Measurements from ENCODE around the gene ATP6V1G1.

The ATP6V1G1 gene

DNA sequence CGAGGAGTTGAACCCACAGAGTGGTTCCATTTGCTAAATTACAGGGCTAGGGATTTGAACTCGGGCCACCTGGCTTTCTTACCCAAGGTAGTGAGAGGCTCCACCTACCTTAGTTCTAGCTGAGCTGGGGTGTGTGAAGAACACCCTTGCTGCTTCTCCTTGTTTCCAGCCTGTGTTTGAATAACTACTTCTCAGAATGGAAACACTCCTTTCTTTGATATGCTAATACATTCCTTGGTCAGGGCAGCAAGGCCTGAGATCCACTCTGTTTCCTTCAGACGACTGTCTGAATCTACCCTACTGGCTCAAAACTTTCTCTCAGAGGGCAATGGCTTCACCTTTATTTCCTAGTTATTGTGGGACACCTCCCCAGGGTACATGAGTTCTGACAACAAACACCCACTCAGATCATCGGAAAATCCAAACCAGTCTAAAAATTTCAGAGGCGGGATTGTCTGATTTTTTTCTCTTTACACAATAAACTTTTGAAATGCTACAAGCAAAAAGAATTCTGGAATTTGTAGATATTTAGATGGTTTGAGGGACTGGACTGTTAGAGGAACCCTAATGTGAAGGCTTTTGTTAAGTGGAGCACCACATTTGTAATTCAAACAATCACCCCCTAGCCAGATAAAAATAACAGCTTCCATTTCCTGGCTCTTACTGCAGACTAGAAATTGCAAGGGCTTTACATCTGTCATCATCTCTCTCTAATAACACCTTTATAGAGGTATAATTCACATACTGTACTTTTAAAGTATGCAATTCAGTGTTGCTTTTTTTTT, 4.0 kb upstream of the ATP6V1G1 start:
- TF ChIP-seq ZBTB7A (IDR thresholded peaks at IDR 0.05; ENCODE audit: low read depth) (no peak), NFIC (IDR thresholded peaks at IDR 0.05) (no peak)

DNA sequence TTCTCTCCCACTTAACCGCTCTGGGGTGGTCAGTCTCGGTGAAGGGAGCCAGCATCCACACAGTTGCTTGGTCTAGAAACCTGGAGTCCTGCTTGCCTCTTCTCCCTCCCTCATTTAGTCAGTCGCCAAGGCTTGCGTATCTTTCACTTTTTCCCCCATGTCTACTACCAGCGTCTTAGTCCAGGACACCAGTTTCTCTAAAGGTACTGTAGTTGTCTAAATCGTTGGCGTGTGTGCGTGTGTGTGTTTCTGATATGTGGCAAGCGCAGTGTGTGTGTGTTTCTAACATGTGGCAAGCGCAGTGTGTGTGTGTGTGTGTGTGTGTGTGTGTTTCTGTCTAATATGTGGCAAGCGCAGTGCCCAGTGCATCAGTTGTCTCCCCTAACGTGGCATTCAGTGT, 641 bp downstream of the ATP6V1G1 start:
- TF ChIP-seq FOXM1 (IDR thresholded peaks at IDR 0.05; ENCODE audit: borderline replicate concordance, low read depth): no peak
- TF ChIP-seq EGR1 (IDR thresholded peaks at IDR 0.05): no peak
- TF ChIP-seq, protein P1, sequence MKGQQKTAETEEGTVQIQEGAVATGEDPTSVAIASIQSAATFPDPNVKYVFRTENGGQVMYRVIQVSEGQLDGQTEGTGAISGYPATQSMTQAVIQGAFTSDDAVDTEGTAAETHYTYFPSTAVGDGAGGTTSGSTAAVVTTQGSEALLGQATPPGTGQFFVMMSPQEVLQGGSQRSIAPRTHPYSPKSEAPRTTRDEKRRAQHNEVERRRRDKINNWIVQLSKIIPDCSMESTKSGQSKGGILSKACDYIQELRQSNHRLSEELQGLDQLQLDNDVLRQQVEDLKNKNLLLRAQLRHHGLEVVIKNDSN (IDR thresholded peaks at IDR 0.05): no peak
- no peak for TF ChIP-seq RAD21 (IDR thresholded peaks at IDR 0.05; ENCODE audit: low read depth)
- no peak for TF ChIP-seq EP300 (IDR thresholded peaks at IDR 0.05; ENCODE audit: borderline replicate concordance)

DNA sequence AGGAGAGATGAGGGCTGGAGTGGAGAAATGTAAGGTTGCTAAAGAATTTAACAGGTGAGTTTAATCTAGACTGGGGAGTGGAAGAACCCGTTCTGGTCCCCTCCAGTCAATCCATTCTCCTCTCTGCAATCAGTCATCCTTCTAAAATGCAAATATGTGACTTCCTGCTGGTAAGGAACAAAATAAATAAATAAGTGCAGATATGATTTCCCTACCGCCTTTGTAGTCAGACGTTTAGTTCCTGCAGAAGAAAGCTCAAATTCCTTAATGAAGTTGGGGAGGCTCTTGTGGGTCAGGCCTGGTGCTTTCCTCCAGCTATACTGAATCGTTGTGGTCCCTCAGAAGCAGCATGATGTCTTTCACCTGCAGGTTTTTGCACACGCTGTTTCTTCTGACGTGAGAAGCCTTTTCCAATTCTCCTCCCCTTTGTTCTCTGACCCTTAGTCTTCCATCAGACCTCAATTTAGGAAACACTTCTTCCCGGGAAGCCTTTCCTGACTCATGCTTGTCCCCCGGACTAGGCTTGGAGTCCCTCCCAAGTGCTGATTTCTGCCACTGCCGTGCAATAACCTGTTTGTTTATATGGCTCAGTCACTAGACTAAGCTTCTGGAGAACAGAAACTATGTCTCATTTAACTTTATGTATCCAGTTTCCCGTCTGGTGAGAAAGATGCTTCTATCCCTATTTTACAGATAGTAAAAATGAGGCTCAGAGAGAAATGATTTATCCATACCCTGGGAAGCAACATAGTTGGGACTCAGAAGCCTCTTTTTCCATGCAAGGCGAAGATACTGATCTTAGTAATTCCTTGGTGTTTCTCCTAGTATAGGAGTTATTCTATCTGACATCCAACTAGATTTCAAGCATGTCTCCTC, 1.3 kb downstream of the ATP6V1G1 start:
- TF ChIP-seq ZBTB7A (IDR thresholded peaks at IDR 0.05; ENCODE audit: low read depth): no peak
- no peak for TF ChIP-seq FOXM1 (IDR thresholded peaks at IDR 0.05; ENCODE audit: borderline replicate concordance, low read depth)
- TF ChIP-seq EGR1 (IDR thresholded peaks at IDR 0.05): no peak
- TF ChIP-seq, protein P2, sequence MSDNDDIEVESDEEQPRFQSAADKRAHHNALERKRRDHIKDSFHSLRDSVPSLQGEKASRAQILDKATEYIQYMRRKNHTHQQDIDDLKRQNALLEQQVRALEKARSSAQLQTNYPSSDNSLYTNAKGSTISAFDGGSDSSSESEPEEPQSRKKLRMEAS (IDR thresholded peaks at IDR 0.05): no peak
- TF ChIP-seq, protein P1 (IDR thresholded peaks at IDR 0.05): no peak
- no peak for TF ChIP-seq EP300 (IDR thresholded peaks at IDR 0.05; ENCODE audit: borderline replicate concordance)
- no peak for TF ChIP-seq TAF1 (IDR thresholded peaks at IDR 0.05; ENCODE audit: low read depth)
- TF ChIP-seq YY1 (IDR thresholded peaks at IDR 0.05; ENCODE audit: low read depth): no peak
- TF ChIP-seq NFIC (IDR thresholded peaks at IDR 0.05): no peak
- TF ChIP-seq, protein P3, sequence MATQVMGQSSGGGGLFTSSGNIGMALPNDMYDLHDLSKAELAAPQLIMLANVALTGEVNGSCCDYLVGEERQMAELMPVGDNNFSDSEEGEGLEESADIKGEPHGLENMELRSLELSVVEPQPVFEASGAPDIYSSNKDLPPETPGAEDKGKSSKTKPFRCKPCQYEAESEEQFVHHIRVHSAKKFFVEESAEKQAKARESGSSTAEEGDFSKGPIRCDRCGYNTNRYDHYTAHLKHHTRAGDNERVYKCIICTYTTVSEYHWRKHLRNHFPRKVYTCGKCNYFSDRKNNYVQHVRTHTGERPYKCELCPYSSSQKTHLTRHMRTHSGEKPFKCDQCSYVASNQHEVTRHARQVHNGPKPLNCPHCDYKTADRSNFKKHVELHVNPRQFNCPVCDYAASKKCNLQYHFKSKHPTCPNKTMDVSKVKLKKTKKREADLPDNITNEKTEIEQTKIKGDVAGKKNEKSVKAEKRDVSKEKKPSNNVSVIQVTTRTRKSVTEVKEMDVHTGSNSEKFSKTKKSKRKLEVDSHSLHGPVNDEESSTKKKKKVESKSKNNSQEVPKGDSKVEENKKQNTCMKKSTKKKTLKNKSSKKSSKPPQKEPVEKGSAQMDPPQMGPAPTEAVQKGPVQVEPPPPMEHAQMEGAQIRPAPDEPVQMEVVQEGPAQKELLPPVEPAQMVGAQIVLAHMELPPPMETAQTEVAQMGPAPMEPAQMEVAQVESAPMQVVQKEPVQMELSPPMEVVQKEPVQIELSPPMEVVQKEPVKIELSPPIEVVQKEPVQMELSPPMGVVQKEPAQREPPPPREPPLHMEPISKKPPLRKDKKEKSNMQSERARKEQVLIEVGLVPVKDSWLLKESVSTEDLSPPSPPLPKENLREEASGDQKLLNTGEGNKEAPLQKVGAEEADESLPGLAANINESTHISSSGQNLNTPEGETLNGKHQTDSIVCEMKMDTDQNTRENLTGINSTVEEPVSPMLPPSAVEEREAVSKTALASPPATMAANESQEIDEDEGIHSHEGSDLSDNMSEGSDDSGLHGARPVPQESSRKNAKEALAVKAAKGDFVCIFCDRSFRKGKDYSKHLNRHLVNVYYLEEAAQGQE (IDR thresholded peaks at IDR 0.05; ENCODE audit: low read depth): no peak
- TF ChIP-seq TEAD4 (IDR thresholded peaks at IDR 0.05): no peak
- no peak for TF ChIP-seq CREB1 (IDR thresholded peaks at IDR 0.05; ENCODE audit: low read depth)
- no peak for TF ChIP-seq RAD21 (IDR thresholded peaks at IDR 0.05; ENCODE audit: low read depth)
- TF ChIP-seq TCF12 (IDR thresholded peaks at IDR 0.05; ENCODE audit: low read depth): no peak
- no peak for TF ChIP-seq CEBPB (IDR thresholded peaks at IDR 0.05)

DNA sequence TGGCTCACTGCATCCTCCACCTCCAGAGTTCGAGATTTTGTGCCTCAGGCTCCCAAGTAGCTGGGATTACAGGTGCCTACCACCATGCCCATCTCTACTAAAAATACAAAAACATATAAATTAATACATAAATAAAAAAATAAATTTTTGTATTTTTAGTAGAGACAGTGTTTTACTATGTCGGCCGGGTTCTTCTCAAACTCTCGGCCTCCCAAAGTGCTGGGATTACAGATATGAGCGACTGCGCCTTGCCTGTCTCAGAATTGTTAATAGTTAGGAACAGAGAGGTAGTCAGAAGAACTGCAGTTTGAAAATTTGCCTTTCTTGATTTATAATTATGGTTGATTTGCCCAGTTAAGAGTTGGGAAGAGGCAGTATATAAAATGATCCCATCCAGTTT, 2.8 kb downstream of the ATP6V1G1 start:
- TF ChIP-seq, protein P2 (IDR thresholded peaks at IDR 0.05): no peak
- TF ChIP-seq CREB1 (IDR thresholded peaks at IDR 0.05; ENCODE audit: low read depth) (no peak), ZBTB7A (IDR thresholded peaks at IDR 0.05; ENCODE audit: low read depth) (no peak), YY1 (IDR thresholded peaks at IDR 0.05; ENCODE audit: low read depth) (no peak), TAF1 (IDR thresholded peaks at IDR 0.05; ENCODE audit: low read depth) (no peak), TEAD4 (IDR thresholded peaks at IDR 0.05) (no peak), CEBPB (IDR thresholded peaks at IDR 0.05) (no peak), NFIC (IDR thresholded peaks at IDR 0.05) (no peak), TCF12 (IDR thresholded peaks at IDR 0.05; ENCODE audit: low read depth) (no peak), EP300 (IDR thresholded peaks at IDR 0.05; ENCODE audit: borderline replicate concordance) (no peak), FOXM1 (IDR thresholded peaks at IDR 0.05; ENCODE audit: borderline replicate concordance, low read depth) (no peak), RAD21 (IDR thresholded peaks at IDR 0.05; ENCODE audit: low read depth) (no peak), EGR1 (IDR thresholded peaks at IDR 0.05) (no peak)
- TF ChIP-seq, protein P3 (IDR thresholded peaks at IDR 0.05; ENCODE audit: low read depth): no peak
- TF ChIP-seq, protein P1 (IDR thresholded peaks at IDR 0.05): no peak

DNA sequence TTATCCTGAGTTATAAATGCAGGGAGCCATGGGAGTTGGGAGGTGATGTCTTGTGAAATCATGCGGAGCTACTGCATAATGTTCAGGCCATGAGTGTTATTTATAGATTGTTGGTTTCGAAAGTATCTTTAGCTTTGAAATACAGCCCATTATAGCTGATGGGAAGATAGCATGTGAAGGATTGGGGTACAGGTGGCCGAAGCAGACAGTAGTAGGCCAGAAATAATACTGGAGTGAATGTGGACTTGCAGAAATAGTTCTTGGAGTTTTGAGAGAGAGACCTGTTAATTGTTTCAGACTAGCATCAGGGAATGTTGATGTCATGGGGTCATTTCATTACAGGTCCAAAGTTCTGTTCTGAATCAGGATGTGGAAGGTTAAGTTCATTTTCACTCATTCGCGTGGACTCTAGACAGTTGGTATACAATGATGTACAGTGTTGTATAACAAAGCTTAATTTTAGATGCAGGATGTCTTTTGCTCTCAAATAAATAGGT, 3.8 kb downstream of the ATP6V1G1 start:
- TF ChIP-seq, protein P1 (IDR thresholded peaks at IDR 0.05): no peak
- TF ChIP-seq ZBTB7A (IDR thresholded peaks at IDR 0.05; ENCODE audit: low read depth): no peak
- no peak for TF ChIP-seq RAD21 (IDR thresholded peaks at IDR 0.05; ENCODE audit: low read depth)
- no peak for TF ChIP-seq FOXM1 (IDR thresholded peaks at IDR 0.05; ENCODE audit: borderline replicate concordance, low read depth)
- TF ChIP-seq YY1 (IDR thresholded peaks at IDR 0.05; ENCODE audit: low read depth): no peak
- no peak for TF ChIP-seq EGR1 (IDR thresholded peaks at IDR 0.05)
- TF ChIP-seq TAF1 (IDR thresholded peaks at IDR 0.05; ENCODE audit: low read depth): no peak
- TF ChIP-seq EP300 (IDR thresholded peaks at IDR 0.05; ENCODE audit: borderline replicate concordance): no peak
- TF ChIP-seq TCF12 (IDR thresholded peaks at IDR 0.05; ENCODE audit: low read depth): no peak
